NCI-H460 (cell line): ENCODE measurements around the gene IDS. TPM values are rescaled to one million over a fixed set of nuclear protein-coding genes. Genes with fewer than 3 reads are reported as not detected.
"Not testable (repeated sequence)": the region's sequence is repeated elsewhere in the genome, so short reads cannot be mapped to it uniquely, and the experiment has no call there.

ENCODE experiments used
- DNase-seq: peaks from one replicate; pipeline ENCODE4 v3.0.0-alpha.2; 2016; ENCODE audit warnings: low read depth; ENCODE audit errors: extremely low read depth
- polyA plus RNA-seq: library from polyadenylated mRNA; depleted of rRNA; stranded (reverse); fragments of >200 nt; gene quantifications from 2 replicates; pipeline ENCODE4 v1.2.3, GENCODE V29; 2014; cell fraction: nucleus; rRNA removed
- total RNA-seq: library from RNA; depleted of rRNA; stranded (reverse); fragments of >200 nt; shearing (Covaris generic); gene quantifications from 2 replicates; pipeline ENCODE4 v1.2.3, GENCODE V29; 2014; rRNA removed

IDS gene
- total RNA-seq: 44.1 and 47.2 TPM in 2 replicates
- 30.6 and 39.1 TPM in 2 replicates for polyA plus RNA-seq

GRCh38 chrX:149504915-149505651 is at the start of gene IDS:
Gene IDS, minus strand, starts transcription at chrX:149505306. Its CDS starts 169 bp downstream, at chrX:149505137.
- peak; percentile 87 for DNase-seq

- DNase-seq: not testable (repeated sequence)
Measured at GRCh38 chrX:149551939-149552248, 46.8 kb upstream of the IDS start.

- not testable (repeated sequence) for DNase-seq
Measured at GRCh38 chrX:149551245-149551938, 46.3 kb upstream of the IDS start.

DNA sequence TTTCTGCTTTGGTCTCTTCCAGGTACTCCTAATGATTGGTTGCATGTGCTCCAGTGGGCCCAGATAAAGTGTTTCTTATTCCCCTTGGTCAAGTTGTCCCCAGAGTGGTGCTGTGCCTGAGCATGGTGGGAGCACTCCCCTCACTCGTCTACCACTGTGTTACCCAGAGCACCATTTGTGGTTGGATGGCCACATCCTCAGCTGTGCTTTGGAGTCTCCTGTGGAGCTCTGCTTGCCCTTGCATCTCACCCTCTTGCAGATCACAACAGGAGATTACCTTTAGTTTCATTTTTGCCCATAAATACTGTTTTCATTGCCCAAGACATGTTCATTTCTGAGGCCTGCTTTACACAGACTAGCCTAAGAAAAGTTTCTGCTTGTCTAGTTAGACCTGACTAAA is 45.3 kb upstream of the IDS start:
- not testable (repeated sequence) for DNase-seq

GRCh38 chrX:149549701-149550100 is 44.6 kb upstream of the IDS start, which contains the start of gene HSFX3:
Gene HSFX3, minus strand, starts transcription at chrX:149549924. Its CDS starts 72 bp downstream, at chrX:149549852.
- DNase-seq: not testable (repeated sequence)

DNA sequence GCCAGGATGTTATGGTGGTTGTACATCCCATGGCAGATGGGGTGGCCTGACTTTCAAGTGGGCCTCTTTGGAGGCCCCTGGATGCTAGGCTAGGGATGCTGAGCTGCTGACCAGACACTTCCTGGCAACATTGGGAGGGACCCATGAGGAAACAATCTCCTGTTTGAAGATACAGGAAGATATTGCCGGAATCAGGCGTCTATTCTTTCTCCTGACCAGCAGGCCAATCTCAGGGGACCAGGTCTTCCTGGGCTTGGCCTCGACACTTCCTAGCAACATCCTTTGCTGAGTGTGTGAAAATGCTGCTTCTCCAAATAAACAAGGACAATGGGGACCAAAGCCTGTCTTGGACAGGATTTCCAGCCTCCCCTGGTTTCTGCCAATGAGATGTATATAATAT is 42.7 kb upstream of the IDS start:
- not testable (repeated sequence) for DNase-seq

- not testable (repeated sequence) for DNase-seq
Measured at GRCh38 chrX:149546962-149547361, 41.9 kb upstream of the IDS start.

GRCh38 chrX:149545545-149546543 is 40.7 kb upstream of the IDS start:
- DNase-seq: peak; percentile 9

DNA sequence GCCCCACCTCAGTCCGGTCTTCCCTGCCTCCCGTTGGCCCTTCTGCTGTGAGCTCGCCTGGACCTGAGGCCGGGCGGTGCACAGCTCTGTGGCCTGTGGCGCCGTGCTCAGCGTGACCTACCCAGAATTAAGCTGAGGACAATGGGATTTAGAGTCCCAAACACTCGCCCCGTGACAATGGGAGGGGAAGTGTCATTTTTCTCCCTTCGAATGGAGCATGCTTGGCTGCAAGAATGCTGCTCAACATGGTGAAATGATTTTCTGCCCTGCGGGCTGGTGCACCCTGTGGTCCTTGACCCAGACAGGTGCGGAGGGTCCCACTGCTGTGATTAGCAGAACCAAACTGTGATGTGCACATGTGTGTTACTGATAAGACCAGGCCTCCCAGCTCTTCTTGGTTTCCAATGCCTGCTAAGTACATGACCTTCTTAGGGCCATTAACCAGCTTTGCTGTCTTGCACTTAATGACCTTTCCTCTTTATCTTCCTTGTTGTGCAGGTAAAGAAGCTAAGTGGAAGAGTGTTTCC is 36.5 kb upstream of the IDS start:
- no peak for DNase-seq

DNA sequence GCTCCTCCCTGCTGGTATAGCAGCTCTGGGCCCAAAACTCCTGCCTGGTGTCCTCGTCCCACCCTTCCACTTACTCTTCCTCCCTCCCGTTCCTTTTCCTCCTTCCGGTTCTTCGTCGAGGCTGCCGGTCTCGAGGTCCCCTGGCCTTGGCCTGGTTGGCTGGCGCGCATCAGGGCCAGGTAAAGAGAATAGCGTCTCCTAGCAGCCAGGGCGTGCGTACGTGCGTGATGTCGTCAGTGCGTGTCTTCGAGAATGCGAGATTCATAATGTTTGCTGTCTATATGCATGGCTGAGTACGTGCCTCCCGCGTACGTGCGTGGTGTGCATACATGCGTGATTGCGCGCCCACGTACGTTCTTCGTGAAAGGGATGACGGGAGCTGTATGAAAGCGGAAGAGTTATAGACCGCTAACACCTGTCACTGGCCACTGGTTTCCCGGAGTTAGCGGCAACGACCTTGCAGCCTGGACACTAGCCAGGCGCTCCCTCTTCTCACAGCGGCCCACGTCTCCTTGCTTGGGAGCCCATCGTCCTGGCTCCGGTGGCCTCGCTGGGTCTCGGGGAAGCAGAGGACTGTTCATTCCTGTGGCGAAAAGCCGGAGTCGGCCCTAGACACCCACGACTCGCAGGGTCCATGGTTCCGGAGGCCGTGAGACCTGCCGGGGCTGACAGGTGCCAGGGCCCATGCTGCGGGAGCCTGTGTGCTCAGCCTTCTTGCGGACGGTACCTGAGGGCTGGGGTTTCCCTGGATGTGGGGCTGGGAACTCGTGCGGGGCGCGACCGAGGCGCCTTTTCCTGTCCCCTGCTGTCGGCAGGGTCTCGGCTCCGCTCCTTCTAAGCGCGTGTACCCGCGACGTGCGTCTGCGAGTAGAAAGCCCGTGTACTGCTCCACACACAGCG is 35.8 kb upstream of the IDS start, which contains the start of gene EOLA1:
Gene EOLA1, plus strand, starts transcription at position 392 of the 900 bp plus-strand sequence. CDS start 4,619 bp downstream, outside the sequence.
- peak; percentile 93 for DNase-seq

DNA sequence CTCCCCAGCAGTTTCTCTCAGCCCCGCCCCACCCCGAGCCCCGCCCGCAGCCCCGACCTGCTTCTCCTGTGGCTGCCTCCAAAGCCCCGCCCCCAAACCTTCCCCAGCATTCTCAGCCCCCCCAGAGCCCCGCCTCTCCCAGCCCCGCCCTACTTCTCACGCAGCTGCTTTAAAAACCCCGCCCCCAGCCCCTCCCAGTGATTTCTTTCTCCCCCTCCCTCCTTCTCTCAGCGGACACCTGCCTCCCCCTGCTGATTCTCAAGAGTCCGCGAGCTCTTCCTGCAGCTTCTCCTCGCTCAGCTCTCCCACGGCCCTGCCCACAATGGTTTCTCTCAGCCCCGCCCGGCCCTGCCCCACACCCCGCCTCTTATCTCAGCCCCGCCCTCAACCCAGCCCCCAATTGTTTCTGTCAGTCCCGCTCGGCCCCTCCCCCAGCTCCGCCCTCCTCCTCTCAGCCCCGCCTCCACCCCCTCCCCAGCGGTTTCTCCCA is 35.1 kb upstream of the IDS start:
- DNase-seq: peak; percentile 89

DNA sequence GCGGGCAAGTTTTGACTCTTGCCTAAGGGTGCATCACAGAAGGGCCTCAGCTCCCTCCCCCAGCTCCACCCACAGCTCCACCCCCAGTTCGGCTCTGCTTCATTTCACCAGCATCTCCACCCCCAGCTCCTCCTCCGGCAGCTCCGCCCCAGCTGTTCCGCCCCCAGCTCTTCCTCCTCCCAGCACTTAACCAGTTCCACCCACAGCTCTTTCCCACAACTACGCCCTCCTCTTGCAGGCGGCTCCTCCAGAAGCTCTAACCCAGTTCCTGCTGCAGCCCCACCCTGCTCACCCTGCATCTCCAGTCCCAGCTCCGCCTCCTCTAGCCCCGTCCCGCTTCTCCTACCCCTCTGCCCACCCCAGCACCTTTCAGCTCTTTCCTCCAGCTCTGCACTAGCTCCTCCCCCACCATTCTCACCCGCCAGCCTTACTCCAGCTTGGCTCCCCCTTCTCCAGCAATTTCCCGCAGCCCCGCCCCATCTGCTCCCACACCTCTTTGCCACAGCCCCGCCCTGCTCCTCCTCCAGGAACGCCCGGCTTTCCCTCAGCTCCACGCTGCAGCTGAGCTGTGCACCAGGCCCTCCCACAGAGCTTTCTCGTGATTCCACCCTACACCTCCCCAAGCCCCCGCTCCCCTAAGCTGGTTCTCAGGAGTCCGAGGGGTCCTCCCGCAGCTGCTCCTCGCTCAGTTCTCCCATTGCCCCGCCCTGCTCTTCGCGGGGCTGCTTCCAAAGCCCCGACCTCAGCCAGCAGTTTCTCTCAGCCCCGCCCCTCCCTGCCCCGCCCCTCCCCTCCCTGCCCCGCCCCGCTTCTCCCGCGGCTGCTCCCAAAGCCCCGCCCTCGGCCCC is 34.4 kb upstream of the IDS start:
- DNase-seq: peak; percentile 90

- not testable (repeated sequence) for DNase-seq
Measured at GRCh38 chrX:149537474-149537873, 32.4 kb upstream of the IDS start.

DNA sequence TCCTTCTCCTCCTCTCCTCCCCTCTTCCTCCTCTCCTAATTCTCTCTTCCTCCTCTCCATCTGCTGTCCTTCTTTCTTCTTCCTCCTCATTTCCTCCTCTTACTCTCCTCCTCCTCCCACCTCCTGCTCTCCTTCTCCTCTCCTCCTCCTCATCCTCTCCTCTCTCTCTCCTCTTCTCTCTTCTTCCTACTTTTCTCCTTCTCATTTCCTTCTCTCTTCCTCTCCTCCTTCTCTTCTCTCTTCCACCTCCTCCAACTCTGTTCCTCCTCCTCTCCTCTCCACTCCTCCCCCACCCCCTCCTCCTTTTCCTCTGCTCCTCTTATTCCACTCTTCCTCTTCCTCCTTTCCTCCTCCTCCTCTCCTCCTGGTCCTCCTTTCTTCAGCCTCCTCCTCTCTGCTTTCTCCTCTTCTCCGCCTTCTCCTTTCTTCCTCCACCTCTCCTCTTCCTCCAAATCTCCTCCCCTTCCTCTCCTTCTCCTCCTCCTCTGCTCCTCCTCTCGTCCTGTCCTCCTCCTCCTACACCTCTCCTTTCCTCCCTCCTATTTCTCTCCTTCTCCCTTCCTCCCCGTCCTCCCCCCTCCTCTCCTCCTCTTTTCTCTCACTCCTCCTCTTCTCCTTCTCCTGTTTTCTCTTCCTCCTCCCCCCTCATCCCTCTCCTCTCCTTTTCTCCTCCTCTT is 30.0 kb upstream of the IDS start:
- DNase-seq: not testable (repeated sequence)

- DNase-seq: not testable (repeated sequence)
Measured at GRCh38 chrX:149533999-149534398, 28.9 kb upstream of the IDS start.

DNA sequence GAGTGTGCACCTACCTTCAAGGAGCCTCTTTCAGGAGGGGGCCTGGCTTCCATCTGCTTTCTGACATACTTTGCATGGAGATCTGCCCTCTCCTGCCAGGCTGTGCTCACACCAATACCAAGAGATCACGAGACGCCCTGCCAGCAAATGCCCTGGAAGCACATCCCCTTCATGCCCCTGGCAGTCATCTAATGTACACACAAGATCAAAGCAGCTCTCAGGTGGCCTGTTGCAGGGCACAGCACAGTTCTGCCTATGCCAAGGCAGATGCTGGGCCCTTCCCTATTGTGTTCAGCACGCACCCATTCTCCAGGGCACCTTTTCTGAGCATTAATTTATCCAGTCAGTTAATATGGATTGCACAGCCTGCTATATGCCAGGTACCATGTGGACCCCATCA is 27.8 kb upstream of the IDS start:
- DNase-seq: not testable (repeated sequence)

DNA sequence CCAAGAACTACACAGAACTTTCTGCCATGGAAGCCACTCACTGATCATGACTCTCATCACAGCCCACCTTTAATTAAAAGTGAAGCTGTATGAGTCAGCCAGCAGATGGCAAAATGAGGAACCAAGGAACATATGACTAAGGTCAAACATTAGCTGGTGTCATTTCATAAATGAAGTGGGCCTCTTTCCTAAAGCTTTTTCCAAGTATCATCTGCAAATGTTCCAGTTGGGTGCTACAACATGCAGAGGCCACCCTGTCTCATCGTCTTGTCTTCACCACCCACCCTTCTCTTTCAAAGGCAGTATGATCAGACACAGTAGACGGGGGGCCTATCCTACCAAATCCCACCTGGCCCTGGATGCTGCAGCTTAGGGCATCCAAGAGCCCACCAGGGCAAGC is 26.5 kb upstream of the IDS start:
- no peak for DNase-seq

- DNase-seq: no peak
Measured at GRCh38 chrX:149528381-149528780, 23.3 kb upstream of the IDS start.
